ENCODE results near the gene IDUA. TPM values are rescaled to one million over a fixed set of nuclear protein-coding genes. Genes with fewer than 3 reads are reported as not detected.

The IDUA gene
- polyA plus RNA-seq, 12 donors, result 6.8 to 19.7 (median 11.1) TPM; not detected in 1

GRCh38 chr4:955161-955921 lies 31.5 kb upstream of the IDUA start:
- no peak for DNase-seq

GRCh38 chr4:955931-956381 lies 30.9 kb upstream of the IDUA start:
- DNase-seq, result no peak

- no peak for DNase-seq
Measured at GRCh38 chr4:956531-957230, 30.2 kb upstream of the IDUA start.

GRCh38 chr4:957231-957580 lies 29.6 kb upstream of the IDUA start:
- DNase-seq, result no peak

GRCh38 chr4:957581-958313 lies 29.1 kb upstream of the IDUA start:
- DNase-seq, result no peak

GRCh38 chr4:958314-958665 lies 28.6 kb upstream of the IDUA start:
- no peak for DNase-seq

- DNase-seq, result no peak
Measured at GRCh38 chr4:958696-959337, 28.0 kb upstream of the IDUA start.

GRCh38 chr4:959338-960139 lies 27.3 kb upstream of the IDUA start:
- no peak for DNase-seq

GRCh38 chr4:960140-960635 lies 26.7 kb upstream of the IDUA start:
- no peak for DNase-seq

GRCh38 chr4:960636-961350 lies 26.1 kb upstream of the IDUA start:
- DNase-seq, result no peak

- no peak for DNase-seq
Measured at GRCh38 chr4:961351-962230, 25.3 kb upstream of the IDUA start.

- no peak for DNase-seq
Measured at GRCh38 chr4:962231-963208, 24.3 kb upstream of the IDUA start.

GRCh38 chr4:963276-964225 lies 23.3 kb upstream of the IDUA start:
- no peak for DNase-seq

- no peak for DNase-seq
Measured at GRCh38 chr4:964346-965025, 22.4 kb upstream of the IDUA start.

GRCh38 chr4:965048-965765 lies 21.6 kb upstream of the IDUA start:
- DNase-seq, result no peak

GRCh38 chr4:965766-966134 lies 21.1 kb upstream of the IDUA start:
- DNase-seq, result no peak
